ENCODE results near the gene FZR1.

DNA sequence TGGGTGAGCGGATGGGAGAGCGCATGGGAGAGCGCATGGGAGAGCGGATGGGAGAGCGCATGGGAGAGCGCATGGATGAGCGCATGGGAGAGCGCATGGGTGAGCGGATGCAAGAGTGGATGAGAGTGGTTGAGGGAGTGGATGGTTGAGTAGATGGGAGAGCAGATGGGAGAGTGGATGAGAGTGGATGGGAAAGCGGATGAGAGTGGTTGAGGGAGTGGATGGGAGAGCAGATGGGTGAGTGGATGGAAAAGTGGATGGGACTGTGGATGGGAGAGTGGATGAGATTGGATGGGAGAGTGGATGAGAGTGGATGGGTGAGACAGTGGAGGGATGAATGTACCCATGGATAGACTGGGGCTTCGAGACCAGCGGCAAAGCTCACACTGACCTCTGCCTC is 24.3 kb downstream of the FZR1 start:
- no peak for TF ChIP-seq POLR2A (IDR thresholded peaks at IDR 0.05)
- no peak for TF ChIP-seq CTCF (IDR thresholded peaks at IDR 0.05)

Measured in testis (tissue), 2 donors.